ENCODE results near the gene FCN3.
A peak's percentile ranks its signal among the peaks of the same experiment; 100 is the strongest.

FCN3 gene

DNA sequence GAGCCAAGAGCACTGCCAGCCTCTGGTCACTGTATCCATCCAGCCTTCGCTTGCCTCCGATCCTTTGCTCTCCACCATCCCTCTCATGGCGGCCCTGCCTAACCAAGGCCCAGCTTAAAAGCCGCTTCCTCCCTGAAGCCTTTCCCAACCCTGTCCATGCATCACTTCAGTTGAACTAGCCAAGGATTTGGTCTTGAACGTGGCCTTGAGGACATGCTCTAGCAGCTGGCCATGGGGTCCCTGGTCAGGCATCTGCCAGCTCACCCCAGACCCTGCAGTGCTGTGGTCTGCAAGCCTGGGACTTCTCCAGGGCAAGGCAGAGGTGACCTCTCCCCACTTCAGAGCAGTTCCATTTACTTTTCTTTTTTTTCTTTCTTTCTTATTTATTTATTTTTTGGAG lies 37.9 kb downstream of the FCN3 start:
- no peak for DNase-seq

DNA sequence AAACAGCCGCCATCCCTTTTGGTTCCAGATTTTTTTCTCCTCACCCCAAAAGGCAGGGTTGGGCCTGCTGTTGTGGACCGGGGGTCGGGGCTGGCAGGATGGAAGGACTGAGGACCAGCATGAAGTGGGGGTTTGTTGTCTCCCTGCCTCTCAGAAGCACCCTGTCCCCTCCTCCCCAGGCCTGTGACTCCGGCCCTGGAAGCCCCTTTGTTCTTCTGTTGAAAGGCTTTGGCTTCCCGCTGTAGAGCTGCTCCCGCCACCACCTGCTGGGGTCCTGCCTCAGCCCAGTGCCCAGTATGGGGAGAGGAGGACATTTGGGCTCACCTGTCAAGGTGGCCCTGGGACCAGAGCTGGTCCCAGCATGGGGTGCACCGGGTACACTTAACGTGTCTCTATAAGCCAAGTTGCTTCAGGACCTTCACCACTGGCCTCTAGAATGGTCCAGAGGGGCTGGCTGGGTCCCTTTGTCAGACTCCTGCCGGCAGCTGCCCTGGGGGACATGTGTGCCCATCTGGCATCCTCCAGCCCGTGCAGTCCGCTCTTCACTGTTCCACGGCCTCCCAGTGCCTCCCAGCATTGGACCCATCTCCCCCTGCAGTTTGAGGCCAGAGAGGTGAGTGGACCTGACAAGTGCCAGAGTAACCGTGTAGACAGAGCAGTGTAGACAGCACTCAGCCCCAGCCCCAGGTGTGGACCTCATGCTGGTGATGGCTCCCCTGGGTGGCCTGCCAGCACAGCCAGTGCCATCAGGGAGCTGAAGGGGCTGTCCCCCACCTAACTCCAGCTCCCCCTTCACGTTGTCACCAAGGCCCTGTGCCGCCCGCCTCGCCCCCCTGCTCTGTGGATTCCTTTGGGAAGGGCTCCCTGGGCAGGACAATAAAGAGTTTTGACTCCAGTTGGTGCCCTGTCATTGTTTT lies 38.9 kb downstream of the FCN3 start:
- no peak for DNase-seq

DNA sequence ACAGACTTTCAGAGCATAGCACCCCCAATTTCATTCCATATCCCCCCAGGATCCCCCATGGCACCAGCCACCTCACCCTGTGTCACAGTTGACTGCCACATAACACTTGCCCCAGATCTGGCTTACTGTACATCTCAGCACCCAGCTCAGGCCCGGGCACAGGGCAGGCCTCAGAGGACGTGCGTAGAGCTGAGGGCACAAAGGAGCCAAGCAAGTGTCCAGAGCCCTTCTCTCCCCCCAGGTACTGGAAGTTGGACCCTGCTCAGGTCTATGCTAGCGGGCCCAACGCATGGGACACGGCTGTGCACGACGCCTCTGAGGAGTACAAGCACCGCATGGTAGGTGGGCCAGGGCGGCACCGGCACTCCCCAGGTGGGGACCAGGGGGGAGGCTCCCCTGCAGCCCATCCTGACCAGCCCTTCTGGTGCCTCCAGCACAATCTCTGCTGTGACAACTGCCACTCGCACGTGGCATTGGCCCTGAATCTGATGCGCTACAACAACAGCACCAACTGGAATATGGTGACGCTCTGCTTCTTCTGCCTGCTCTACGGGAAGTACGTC lies 40.8 kb downstream of the FCN3 start:
- no peak for DNase-seq

DNA sequence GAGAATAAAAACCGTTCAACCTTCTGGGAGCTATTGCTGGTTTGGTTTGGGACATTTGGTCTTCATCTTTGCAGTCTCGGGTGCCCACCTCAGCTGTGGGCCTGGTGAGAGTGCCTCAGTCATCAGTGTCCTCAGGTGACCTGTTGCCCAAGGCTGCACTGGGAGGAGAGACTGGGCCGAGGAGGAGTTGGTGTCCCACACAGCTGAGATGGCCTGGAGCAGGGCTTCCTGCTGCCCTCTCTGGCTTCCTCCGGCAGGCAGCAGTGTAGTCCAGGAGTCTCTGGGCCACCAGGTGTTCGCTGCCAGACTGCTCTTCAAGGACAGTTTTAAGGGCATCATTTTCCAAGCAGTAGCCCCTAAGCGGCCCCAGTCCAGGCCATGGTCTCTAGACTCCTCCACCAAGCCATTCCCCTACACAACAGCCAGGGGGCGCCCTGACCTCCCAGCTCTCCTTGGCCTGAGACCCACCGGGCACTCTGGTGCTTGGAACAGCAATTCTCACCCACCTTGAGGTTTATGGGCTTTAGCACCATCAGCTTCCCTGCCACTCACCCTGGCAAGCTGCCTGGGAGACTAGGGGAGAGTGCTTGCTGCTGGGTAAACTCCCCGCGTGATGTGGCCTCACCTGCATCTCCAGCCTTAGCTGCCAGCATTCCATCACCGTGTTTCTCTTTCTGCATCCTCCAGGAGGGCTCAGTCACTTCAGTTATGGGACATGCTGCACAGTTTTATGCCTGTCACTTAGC lies 41.9 kb downstream of the FCN3 start:
- peak; percentile 59 to 71 for DNase-seq

DNA sequence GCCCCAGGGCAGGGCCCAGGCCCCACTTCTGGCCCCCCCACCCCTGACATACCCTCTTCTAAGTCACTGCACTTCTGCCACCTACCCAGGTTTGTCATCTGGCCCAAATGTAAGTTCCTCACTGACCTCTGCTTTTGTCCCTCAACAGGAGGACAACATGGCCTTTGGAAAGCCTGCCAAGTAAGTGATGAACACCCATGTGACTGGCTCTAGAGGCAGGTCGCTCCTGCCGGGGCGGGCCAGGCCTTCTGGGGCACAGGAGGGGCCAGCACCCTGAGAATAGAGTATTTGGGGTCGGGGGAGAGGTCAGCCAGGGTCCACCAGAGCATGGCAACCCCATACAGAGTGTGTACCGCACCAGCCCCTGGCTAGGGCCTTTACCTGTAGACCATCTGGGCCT lies 42.7 kb downstream of the FCN3 start:
- no peak for DNase-seq

DNA sequence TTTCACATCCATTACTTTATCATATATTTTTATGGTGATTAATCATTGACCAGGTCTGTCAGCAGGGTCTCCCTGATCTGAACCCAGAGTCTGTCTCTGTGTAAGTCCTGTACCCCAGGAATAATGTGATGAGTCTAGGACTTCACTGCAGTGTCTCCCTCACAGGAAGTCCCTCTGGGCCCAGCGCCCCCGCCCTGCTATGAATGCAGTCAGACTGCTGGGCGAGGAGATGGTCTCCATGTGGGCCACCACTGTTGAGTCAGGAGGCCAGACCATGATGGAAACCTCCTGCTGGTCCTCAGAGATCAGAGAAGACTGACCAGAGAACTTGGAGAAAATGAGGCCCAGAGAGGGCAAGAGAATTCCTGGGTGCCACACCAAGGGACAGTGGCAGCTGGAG lies 43.2 kb downstream of the FCN3 start:
- no peak for DNase-seq

DNA sequence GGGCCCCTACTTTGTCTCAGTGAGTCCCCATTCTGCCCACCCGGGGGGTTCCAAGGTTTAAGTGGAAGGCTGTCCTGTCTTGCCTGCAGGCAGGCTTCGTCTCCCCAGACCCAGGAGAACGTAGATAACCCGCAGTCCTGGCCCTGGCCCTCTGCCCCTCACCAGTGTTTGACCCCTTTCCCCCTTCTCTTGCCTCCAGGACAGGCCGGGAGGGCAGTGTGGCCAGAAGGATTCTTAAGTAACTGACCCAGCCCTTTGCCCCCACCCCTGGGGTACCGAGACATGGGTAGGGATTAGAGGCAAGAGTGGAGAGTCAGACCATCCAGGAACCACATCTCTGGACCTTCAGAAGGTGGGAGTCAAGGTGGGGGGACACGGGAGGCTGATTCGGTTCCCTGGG lies 43.8 kb downstream of the FCN3 start:
- no peak for DNase-seq

DNA sequence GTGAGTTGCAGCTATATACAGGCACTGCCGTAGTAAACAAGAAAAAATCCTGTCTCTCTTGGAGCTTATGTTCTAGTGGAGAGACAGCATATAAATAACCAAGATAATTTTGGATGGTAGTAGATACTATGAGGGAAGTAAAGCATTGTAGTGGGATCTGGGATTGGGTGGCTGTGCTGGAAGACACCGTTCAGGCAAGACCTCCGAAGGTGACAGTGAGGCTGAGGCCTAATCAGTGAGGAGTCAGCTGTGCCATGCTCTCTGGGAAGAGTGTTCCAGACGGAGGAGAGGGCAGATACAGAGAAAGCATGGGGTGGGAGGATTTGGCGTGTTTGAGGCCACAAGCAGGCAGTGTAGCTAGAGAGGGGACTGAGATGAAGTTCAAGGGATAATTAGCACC lies 46.7 kb downstream of the FCN3 start:
- DNase-seq: no peak

DNA sequence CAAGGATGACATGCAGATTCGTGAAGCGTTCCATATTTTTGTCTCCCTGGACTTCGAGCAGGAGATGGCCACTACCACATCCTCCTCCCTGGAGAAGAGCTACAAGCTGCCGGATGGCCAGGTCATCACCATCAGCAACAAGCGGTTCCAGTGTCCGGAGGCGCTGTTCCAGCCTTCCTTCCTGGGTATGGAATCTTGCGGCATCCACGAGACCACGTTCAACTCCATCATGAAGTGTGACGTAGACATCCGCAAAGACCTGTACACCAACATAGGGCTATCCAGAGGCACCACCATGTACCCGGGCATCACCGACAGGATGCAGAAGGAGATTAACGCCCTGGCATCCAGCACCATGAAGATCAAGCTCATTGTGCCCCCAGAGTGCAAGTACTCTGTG lies 49.3 kb downstream of the FCN3 start:
- no peak for DNase-seq

DNA sequence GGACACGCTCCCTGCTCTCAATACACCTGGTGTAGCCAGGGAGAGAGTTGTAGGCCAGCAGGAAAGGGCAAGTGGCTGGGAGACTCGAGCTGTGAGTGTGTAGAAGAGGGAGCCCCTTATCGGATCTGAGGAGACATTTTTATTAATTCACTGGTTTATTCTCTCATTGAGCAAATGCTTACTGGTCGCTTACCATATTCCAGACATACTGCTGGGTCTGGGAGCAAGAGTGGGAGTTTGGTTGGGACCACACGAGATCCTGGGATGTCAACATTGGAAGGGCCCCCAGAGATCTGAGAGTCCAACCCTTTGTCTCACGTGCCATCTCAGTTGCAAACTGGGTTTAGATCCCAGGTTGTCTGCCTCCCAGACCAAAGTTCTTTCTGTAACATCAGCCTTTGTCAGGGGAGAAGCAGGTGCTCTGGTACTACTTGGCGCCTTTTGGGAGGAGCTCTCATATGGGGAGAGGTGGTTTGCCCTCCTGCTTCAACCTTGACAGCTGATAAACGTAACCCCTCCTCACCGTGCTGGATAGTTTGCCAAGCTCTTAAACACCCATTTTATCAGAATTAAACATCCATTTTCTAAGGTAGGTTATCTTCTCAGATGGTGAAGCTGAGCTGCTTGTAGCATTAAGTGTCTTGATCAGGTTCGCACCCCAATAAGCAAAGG lies 51.9 kb downstream of the FCN3 start:
- DNase-seq: no peak

DNA sequence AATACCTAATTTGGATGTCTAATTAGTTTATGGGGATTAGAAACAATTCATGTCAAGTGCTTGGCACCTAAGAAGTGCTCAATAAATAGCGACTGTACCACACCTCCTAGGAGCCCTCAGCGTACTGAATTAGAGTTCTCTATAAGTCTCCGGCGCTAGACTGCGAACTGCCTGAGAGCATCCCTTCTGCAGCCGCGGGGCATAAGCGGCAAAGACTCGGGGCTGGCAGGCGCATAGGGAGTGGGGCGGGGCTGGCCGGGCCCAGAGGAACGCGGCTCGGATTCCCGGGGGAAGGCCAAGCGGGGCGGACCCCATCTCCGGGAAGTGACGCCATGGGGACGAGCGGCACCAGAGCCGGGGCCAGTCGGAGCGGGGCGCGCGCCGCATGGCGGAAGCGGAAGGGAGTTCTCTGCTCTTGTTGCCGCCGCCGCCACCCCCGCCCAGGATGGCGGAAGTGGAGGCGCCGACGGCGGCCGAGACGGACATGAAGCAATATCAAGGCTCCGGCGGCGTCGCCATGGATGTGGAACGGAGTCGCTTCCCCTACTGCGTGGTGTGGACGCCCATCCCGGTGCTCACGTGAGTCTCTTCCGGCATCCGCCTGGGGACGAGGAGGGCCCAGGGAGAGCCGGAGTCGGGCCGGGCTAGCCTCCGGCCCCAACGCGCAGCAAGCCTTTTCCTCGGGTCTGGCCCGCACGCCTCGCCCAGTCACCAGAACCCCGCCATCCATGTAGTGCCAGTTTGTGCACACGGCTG lies 52.6 kb downstream of the FCN3 start, which contains the start of gene TMEM222:
TMEM222 (plus strand) TSS at position 351 of the 756 bp plus-strand sequence; CDS start at position 386, 35 bp downstream.
- DNase-seq: peak; percentile 96 to 97

All from CD4-positive, alpha-beta T cell treated with Interleukin-4 for 1 hour (primary cell).